Activated naive CD4-positive, alpha-beta T cell treated with Interleukin-2 at 50 U/mL for 16 hours (primary cell): ENCODE results near the gene RFX8.
"Not testable (repeated sequence)": the region's sequence is repeated elsewhere in the genome, so short reads cannot be mapped to it uniquely, and the experiment has no call there.

Experiments
- DNase-seq: peaks from one replicate; pipeline ENCODE4 v3.0.0-alpha.2; 2020

RFX8 gene

GRCh38 chr2:101372792-101373191, 102.1 kb downstream of the RFX8 start:
- no peak for DNase-seq

- no peak for DNase-seq
Observed at GRCh38 chr2:101371636-101372035, 103.3 kb downstream of the RFX8 start.

GRCh38 chr2:101369100-101369499, 105.8 kb downstream of the RFX8 start:
- DNase-seq, result no peak

- DNase-seq, result no peak
Observed at GRCh38 chr2:101368376-101368775, 106.5 kb downstream of the RFX8 start.

DNA sequence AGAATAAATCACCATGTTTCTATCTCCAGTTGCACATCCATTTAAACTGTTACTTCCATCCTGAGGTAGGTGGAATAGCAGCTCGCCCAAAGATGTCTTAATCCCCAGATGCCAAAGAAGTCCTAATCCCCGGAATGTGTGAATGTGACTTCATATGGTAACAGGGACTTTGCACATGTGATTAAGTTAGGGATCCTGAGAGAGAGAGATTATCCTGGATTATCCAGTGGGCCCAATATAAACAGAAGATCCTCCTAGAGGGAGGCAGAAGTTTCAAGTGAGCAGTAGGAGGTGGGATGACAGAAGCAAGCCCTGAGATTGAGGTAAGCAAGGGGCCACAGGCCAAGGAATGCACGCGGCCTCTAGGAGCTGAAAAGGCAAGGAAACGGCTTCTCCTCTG, 107.4 kb downstream of the RFX8 start:
- no peak for DNase-seq

DNA sequence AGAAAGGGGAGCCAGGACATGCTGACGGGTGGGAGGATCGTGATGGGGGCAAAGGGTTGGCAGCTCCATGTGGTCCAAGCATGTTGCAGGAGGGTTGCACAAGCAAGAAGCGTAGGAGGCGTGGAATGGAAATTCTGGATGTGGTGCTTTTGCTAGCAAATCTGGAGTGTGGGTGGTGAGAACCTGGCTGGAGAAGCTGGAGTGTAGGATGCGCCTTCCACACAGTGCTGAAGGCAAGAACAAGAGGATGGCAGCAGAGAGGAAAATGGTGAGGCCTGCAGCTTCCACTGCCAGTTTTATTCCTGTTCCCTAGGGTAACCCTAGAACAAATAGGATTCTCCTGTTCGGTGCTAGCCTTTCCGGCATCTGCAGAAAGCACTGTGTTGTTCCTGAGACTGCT, 110.0 kb downstream of the RFX8 start:
- no peak for DNase-seq

GRCh38 chr2:101362777-101363176, 112.1 kb downstream of the RFX8 start:
- no peak for DNase-seq

DNA sequence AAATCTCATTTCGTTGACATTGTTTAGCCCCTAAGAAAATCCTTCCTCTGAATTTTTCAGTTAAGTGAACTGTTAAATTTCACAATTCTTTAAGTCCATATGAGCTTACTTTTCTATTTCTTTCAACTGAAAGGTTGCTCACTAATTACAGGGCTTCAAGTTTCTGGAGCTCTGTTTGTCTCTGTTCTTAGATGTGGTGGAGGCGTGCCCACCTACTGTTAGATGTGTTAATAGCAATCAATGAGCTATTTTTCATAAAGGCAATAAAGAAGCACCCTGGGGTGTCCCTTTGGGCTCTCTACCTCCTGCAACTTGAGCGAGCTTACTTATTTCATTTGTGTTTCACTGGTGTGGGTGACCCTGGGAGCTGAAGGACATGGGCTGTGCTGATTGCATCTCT, 112.6 kb downstream of the RFX8 start:
- no peak for DNase-seq

DNA sequence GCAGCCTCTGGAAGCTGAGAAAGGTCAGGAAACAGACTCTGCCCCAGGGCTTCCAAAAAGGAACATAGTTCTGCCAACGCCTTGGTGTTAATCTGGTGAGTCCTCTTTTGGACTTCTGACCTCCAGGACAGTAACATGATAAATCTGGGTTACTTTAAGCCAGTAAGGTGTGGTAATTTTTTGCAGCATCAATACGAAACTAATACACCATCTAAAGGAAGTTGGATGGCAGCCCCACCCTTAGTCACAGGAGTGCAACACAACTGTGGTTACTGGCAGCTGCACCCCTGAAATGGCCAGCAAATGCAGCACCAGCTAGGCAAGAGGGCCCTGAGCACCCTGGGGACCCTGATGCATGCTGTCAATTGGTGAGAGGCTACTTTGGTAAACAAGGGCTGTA, 113.4 kb downstream of the RFX8 start:
- peak; percentile 15 for DNase-seq

DNA sequence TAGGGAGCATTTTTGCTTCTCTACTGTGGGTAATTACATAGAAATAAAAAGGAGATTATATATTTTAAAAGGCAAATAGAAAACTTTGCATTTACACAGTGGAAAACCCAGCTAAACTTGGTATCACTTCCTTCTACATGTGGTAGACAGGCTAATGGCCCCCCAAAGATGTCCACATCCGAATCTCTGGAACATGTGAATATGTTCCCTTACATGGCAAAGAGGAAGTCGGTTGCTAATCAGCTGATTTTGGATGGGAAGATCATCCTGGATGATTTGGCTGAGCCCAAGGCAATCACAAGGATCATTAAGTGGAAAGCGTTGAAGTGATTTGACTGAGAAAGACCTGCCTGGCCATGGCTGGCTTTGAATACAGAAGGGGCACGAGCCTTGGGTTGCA, 113.8 kb downstream of the RFX8 start:
- DNase-seq, result no peak

DNA sequence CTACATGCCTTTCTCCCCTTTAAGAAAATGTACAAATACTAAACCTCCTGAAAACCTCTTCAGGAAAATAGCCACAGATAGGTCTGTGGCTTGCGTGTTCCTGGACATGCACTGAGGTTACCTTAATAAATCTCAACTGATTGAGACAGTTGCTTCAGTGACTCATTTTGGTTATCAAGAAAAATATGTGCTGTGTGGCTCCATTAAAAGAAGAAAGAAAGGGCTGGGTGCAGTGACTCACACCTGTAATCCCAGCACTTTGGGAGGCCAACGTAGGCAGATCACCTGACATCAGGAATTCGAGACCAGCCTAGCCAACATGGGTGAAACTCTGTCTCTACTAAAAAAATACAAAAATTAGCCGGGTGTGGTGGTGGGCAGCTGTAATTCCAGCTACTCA, 114.7 kb downstream of the RFX8 start:
- DNase-seq, result no peak

DNA sequence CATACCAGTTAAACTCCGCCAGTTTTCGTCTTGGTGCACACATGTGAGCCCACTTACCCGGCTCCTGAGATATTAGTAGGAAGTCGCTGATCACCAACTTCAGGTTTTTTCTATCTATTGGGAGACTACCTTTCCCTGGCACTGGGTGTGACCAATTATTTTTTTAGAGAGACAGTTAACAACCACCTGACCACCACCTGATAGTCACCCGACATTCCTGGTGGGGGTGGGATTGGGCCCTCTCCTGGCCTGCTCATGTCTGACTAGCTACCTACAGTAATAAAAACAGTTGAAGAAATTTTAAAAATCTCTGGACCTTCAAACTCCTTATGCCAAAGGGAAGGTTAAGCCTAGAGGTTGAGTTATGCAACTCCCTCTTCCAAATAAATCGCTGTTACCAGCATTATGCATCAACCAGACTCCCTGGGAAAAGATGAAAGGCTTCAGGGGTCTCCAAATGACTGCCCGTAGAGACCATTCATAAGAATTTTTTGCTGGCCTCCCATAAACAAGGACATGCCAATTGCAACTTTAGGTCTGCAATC, 115.4 kb downstream of the RFX8 start:
- no peak for DNase-seq

DNA sequence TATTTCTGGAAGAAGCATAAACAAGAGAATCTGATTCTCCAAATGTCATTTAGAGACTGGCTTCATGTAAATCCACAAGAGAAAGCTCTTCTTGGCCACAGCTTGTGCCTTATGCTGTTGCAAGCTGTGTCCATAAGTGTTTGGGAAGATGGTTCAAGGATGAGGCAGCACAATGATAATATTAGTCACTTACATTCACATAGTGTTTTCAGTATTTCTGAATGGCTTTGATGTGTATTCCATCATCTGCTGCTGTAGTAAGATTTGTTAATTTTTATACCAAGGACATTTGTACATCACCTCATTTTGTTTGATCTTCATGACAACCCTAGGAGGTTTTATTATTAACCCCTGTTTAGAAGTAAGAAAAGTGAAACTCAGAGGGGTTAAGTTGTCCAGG, 117.5 kb downstream of the RFX8 start:
- DNase-seq, result no peak

DNA sequence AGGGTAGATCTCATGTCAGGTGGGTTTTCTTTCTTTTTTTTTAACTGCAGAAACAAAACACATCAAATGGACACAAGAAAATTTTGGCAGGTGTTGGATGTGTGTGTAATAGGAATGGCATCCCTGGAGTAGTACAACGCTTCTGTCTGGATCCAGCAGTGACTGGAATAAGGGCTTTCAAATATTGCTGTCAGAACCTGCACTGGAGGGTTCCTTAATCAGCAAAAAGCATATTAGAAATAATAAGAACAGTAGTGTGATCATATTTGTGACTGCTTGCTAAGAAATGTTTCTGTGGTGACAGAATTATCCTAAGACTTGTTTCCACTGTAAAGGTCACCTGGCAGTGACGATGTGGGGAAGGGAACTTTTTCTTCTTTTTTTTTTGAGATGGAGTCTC, 118.4 kb downstream of the RFX8 start:
- no peak for DNase-seq

DNA sequence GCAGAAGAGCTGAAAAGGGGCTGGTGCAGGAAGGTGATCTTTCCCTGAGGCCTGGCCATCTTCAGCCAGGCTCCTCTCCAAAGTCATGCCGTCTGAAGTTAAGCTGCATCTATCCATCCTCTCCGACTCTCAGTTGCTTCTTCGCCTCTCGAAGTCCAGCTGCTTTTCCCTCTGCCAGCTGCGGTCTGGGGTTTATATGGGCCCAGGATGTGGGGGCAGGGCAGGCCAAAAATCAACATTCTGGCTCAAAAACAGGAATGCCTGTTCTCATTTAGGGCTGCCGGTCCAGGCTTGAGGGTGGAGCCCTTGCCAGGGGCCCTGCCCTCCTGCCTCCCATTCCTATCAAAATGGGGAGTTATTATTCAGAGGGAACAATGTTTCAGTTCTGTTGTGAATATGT, 118.9 kb downstream of the RFX8 start:
- no peak for DNase-seq

- no peak for DNase-seq
Observed at GRCh38 chr2:101355401-101356054, 119.4 kb downstream of the RFX8 start.

GRCh38 chr2:101354420-101355311, 120.2 kb downstream of the RFX8 start:
- no peak for DNase-seq

DNA sequence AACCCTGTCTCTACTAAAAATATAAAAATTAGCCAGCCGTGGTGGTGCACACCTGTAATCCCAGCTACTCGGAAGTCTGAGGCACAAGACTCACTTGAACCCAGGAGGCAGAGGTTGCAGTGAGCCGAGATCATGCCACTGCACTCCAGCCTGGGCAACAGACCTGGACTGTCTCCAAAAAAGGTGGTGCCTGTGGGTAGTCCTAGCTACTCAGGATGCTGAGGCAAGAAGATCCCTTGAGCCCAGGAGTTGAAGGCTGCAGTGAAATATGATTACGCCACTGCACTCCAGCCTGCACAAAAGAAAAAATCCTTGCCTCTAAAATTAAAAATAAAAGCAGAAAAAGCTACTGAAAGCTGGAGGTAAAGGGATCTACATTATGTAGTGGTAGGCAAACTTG, 122.3 kb downstream of the RFX8 start:
- not testable (repeated sequence) for DNase-seq

- no peak for DNase-seq
Observed at GRCh38 chr2:101351207-101351606, 123.7 kb downstream of the RFX8 start.

- DNase-seq, result no peak
Observed at GRCh38 chr2:101349893-101350662, 124.8 kb downstream of the RFX8 start.

- DNase-seq, result no peak
Observed at GRCh38 chr2:101348883-101349282, 126.0 kb downstream of the RFX8 start.
